Measurements from ENCODE around the gene HAPLN3. TPM values are rescaled to one million over a fixed set of nuclear protein-coding genes. Genes with fewer than 3 reads are reported as not detected.

HAPLN3 gene
- total RNA-seq, 4 donors from 2014 or later: 4.4 to 27.3 (median 16.2) TPM

DNA sequence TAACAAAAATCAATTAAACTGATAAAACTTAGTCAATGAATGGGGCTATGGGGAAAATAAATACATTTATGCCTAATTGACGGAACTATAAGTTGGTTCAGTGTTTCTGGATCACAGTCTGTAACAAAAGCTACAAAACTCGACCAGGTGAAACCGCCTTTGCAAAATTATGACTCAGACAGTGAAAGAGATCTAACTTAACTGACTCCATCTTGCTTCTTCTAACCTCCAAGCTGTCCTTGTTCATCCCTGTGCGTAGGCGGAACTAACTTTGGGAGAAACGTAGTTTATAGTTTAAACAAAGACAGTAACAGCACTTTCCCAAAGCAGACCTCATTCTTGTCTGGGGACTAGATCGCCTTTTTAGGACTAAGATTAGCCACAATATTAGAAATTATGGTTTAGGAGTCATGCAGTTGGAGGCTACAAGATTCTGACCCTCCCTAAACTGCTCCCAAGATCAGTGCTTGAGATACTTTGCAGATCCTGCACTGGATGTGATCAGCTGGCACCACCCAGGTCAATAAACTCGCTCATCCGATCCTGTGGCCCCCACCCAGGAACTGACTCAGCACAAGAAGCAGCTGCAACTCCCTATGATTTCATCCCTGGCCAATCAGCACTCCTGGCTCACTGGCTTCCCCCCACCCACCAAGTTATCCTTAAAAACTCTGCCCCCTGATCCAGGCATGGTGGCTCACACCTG lies 25.0 kb upstream of the HAPLN3 start:
- Histone ChIP-seq H3K9me3 (no peaks in the 10 kb centered on the region), H3K27me3 (no peaks in the 10 kb centered on the region), H3K4me3 (no peak overlapping the region), H3K27ac (no peak overlapping the region), H3K4me1 (peaks cover 0 to 10% (median 0%) of the 10 kb centered on the region in 4 donors), H3K36me3 (no peaks in the 10 kb centered on the region)
- DNase-seq (ENCODE audit: low spot score in 2 of 2): no peak
- WGBS, 2 donors: 63 to 71% methylated on average over 9 of the region's 9 CpGs
- TF ChIP-seq EP300 (IDR thresholded peaks at IDR 0.05) (no peak), POLR2A (IDR thresholded peaks at IDR 0.05) (no peak), CTCF (IDR thresholded peaks at IDR 0.05) (no peak)

- WGBS, 2 donors: 34% methylated on average over 4 of the region's 4 CpGs
- Histone ChIP-seq H3K4me3 (no peak overlapping the region), H3K9me3 (no peaks in the 10 kb centered on the region), H3K4me1 (peaks cover 0 to 17% (median 0%) of the 10 kb centered on the region in 4 donors), H3K27ac (peak overlapping the region in 1 of 4 donors; percentile 36), H3K27me3 (no peaks in the 10 kb centered on the region), H3K36me3 (no peaks in the 10 kb centered on the region)
- peak in 1 of 2 donors; percentile 71 for DNase-seq (ENCODE audit: low spot score in 2 of 2)
- TF ChIP-seq CTCF (IDR thresholded peaks at IDR 0.05) (no peak), EP300 (IDR thresholded peaks at IDR 0.05) (peak in 1 of 2 donors; percentile 68)
Observed at GRCh38 chr15:88918738-88919137, 23.4 kb upstream of the HAPLN3 start.

DNA sequence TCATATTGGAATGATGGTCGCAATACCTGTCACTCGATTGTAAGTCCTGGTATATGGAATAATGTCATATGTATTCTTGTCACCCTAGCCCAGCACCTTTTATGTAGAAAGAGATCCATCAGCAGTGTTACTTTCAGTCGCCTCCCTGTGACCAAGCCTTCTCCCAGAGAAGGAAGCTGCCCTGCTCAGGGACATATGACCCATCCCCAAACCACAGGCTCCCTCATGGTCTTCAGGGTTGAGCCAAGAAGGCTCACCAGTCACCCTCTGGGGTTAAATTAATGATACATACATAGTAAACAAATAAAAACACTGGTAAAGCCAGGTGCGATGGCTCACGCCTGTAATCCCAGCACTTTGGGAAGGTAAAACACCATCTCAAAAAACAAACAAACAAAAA lies 22.4 kb upstream of the HAPLN3 start:
- 87 to 96% methylated on average over 5 of the region's 5 CpGs for WGBS, 2 donors
- Histone ChIP-seq H3K36me3 (no peaks in the 10 kb centered on the region), H3K27me3 (no peaks in the 10 kb centered on the region), H3K27ac (peak overlapping the region in 1 of 4 donors; percentile 29), H3K9me3 (no peaks in the 10 kb centered on the region), H3K4me1 (peaks cover 0 to 21% (median 0%) of the 10 kb centered on the region in 4 donors), H3K4me3 (no peak overlapping the region)
- DNase-seq (ENCODE audit: low spot score in 2 of 2): no peak
- TF ChIP-seq POLR2A (IDR thresholded peaks at IDR 0.05): no peak
- no peak for TF ChIP-seq CTCF (IDR thresholded peaks at IDR 0.05)
- no peak for TF ChIP-seq EP300 (IDR thresholded peaks at IDR 0.05)

DNA sequence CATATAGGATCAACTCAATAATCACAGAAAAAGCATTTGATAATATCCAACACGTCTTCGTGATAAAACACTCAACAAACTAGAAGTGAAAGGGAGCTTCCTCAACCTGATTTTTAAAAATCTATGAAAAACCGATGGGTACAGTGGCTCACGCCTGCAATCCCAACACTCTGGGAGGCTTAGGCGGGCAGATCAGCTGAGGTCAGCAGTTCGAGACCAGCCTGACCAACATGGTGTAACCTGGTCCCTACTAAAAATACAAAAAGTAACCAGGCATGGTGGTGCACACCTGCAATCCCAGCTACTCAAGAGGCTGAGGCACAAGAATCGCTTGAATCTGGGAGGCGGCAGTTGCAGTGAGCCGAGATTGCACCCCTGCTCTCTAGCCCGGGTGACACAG lies 20.0 kb upstream of the HAPLN3 start:
- Histone ChIP-seq H3K9me3 (no peaks in the 10 kb centered on the region), H3K36me3 (no peaks in the 10 kb centered on the region), H3K27ac (no peak overlapping the region), H3K4me3 (no peak overlapping the region), H3K4me1 (peaks cover 0 to 44% (median 6%) of the 10 kb centered on the region in 4 donors), H3K27me3 (no peaks in the 10 kb centered on the region)
- no peak for DNase-seq (ENCODE audit: low spot score in 2 of 2)
- TF ChIP-seq POLR2A (IDR thresholded peaks at IDR 0.05) (no peak), CTCF (IDR thresholded peaks at IDR 0.05) (no peak), EP300 (IDR thresholded peaks at IDR 0.05) (no peak)
- 92 to 95% methylated on average over 10 of the region's 10 CpGs for WGBS, 2 donors

DNA sequence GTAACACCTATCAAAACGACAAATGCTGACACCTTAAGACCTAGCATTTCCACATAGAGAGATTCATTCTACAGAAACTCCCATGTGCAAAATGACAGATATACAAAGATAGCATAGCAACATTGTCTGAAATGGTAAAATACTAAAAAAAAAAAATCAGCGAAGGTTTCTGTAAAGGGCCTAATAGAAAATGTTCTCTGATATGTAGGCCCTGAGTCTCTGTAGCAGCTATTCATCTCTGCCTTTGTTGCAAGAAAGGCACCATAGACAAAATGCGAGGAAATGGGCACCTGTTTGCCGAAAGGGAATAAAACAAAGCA lies 18.5 kb upstream of the HAPLN3 start:
- 63 to 70% methylated on average over 4 of the region's 4 CpGs for WGBS, 2 donors
- H3K36me3 ChIP-seq: peaks cover 0 to 12% (median 0%) of the 10 kb centered on the region in 3 donors
- H3K27ac ChIP-seq: peak overlapping the region in 2 of 4 donors; percentile 78 to 92
- peak overlapping the region; percentile 49 to 87 (median 80) for H3K4me3 ChIP-seq
- TF ChIP-seq POLR2A (IDR thresholded peaks at IDR 0.05) (no peak), CTCF (IDR thresholded peaks at IDR 0.05) (no peak), EP300 (IDR thresholded peaks at IDR 0.05) (no peak)
- no peaks in the 10 kb centered on the region for H3K27me3 ChIP-seq
- DNase-seq (ENCODE audit: low spot score in 2 of 2): no peak
- peaks cover 0 to 55% (median 13%) of the 10 kb centered on the region in 4 donors for H3K4me1 ChIP-seq
- H3K9me3 ChIP-seq: no peaks in the 10 kb centered on the region

Data from tibial nerve (tissue), 4 donors.